HG03135 (cell line): ENCODE data around the gene ADAM12.
"Not testable (repeated sequence)": the region's sequence is repeated elsewhere in the genome, so short reads cannot be mapped to it uniquely, and the experiment has no call there.

Experiments
- ATAC-seq: cut with Tn5 transposase; IDR thresholded peaks from one replicate; pipeline ENCODE4 v1.9.1; 2021; ENCODE audit warnings: mild to moderate bottlenecking, moderate library complexity; ENCODE audit not compliant: unreplicated experiment

ADAM12 gene

DNA sequence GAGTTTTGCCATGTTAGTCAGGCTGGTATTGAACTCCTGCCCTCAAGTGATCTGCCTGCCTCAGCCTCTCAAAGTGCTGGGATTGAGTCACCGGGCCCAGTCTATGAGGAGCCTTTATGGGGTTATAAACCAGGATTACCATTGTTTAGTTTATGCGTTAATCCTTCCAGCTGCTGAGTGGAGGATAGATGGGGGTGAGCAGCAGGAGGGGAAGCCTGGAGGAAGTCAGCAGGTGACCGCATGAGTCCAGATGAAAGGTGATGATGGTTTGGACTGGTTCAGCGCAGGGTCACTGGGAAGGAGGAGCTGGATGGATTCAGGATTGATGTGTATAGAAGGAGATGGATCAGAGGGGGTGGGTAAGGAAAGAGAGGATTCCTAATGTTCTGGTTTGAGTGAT, 197.1 kb downstream of the ADAM12 start:
- no peak for ATAC-seq

DNA sequence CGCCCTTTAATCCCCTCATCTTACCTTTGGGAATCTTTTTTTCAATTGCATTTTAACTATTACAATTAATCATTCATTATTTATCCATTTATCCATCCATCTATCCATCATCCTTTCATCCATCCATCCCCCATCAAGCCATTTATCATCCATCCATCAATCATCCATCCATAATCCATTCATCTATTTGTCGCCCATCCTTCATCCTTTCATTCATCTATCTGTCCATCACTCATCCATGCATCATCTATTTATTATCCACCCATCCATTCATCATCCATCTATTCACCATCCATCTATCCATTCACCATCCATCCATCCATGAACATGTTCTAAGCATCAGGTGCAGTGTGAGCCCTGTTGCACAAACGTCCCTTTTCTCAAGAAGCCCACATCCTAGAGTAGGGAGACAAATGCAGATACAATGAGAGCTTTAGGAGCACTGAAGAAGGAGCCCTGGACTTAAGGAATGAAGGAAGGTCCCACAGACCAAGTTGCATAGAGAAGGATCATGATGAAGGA, 199.5 kb downstream of the ADAM12 start:
- no peak for ATAC-seq

DNA sequence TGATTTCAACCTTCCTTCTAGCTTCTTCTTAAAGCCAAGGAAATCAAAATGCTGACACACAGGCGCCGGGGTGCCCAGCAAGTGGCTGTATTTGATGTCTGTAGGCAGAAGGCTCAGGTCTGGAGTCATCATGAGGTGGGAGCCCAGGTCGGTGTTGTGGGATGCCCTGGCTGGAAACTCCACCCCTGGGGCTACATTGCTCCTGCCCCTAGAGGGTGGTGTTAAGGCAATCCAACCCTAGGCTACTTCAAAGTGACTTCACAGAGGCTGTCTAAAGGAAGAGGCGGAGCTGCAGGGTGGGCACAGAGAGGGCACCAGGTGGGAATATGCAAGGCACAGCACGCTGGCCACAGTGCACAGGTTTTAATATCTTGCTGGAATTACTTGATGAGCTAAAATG, 200.9 kb downstream of the ADAM12 start:
- ATAC-seq, result no peak

DNA sequence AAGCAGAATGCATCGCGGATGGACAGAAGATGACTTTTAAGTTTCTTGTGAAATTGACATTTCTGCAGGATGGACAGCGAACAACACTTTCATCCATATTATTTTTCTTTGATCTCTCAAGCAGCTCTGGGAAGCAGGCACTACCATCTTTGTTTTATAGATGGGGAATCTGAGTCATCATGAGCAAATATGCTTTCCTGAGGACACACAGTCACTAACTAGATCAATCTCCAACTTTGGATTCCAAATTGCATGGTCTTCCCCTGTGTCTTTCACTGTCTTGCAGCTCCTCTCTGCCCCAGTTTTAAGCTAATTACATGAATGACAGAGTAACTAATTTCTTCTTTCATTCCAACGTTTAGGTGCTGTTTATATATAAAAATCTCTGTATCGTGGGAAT, 201.5 kb downstream of the ADAM12 start:
- no peak for ATAC-seq

DNA sequence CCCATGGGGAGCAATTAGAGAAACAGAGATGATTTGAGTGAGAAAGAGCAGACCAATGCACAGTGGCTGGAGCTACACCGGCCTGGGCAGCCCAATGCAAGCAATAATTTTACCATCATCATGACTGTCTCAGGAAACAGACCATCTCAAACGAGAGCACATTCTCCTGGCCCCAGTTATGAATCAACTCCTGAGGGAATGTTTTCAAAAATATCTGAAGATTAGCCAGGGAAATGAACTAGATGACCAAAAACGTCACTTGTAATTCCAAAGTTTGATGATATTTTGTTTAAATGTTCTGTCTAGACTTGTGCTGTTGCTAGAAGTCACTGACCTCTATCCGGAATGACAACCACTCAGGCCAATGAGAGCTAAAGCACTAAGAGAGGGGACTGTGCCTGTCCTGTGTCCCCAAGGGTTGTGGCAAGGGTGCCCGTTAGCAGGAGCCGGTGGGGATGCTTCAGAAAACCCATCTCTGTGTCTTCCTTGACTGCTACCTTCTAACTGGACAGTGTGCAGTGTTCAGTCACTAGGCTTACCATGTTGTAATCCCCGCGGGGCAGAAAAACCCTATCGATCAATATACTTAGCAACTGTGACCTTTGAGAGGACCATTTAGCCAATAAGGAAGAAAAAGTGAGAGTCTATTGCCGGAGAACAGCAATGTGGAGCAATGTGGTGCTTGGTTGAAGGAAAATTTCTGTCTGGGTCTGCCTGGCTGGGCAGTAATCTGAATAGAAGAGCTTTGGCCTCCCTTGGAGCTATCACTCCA, 202.4 kb downstream of the ADAM12 start:
- ATAC-seq, result no peak

DNA sequence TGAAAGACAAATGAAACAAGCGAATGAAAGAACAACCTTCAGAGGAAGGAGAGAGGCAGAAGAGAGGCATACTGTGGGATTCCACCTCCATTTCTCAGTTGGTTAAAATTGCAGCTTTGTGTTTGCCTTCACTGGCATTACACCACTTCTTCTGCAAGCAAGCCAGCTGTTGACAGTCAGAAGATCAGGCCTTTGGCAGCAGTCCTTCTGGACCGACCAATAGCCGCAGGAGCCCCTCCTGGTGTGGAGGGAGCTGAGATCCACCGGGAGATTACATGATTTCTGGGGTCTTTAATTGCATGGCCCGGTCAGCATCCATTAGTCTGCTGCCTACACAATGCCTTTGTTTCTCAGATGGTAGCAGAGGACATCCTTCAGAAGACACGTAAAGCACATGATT, 206.7 kb downstream of the ADAM12 start:
- ATAC-seq, result no peak

DNA sequence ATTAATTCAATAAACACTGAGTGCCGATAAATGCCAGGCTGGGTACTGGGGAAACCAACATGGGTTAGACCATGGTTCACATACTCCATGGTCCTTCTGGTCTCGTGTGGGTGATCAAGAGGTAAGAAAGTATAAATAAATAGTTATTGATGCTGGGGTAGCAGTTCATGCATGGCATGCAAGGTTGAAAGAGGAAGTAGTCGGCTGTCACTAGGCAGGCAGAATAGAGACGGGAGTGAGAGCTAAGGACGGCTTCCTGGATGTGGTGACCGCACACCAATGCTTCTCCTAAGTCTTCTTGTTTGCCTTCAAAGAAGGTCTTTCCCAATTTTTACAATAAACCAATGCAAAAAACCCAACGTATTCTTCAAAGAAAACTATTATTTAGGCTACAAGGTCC, 208.6 kb downstream of the ADAM12 start:
- peak; percentile 54 for ATAC-seq

DNA sequence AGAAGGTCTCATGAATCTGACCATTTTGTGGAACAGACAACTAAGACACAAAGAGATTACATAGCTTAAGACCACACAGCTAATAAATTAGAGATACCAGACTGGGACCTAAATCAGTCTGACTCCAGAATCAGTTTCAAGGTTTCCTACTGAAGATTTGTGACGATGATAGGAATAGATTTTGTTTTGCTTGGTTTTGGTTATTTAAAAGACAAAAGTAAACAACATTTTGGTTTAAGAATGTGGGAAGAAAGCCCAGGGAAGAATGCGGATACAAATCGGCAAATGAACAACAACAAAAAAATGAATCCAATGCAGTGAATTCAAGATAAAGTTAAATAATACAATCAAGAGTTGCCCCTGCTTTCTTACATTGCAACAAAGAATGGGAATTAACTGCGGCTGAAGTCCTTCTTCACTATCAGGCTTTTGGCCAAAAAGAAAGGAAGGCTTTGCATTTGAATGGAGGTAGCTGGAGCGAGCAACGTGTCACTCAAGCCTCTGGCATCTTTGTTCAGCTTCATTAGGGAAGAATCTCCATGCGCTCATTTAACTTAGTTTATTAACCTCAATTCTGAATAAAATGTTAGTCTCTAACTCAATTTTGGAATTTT, 210.8 kb downstream of the ADAM12 start:
- ATAC-seq, result no peak

DNA sequence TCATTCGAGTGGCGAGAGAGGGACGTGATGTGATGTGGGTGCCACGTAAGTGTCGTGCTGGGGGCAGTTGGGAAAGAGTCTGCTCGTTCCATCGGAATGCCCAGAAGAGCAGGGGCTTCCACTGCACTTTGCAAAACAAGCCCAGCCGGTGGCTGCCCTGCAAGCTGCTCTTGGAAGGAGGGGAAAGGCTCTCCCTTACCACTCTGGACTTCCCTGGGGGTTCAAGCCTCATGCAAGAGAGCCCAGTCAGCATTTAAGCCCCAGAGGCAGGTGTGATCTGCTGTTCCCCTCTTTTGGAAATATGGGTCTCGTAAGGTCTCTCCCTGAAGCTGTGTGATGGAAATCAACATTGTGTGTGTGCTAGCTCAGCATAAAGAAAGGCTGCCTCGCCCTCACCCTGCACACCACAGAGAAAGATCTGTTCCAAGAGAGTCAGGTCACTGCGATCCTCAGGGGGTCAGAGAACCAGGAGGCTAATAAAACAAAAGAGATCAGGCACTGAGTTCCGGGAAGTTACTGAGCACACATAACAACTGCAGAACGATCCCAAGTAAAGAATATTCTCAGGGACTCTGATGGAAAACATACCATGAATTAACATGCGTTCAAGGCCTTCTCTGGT, 212.5 kb downstream of the ADAM12 start:
- ATAC-seq, result no peak

DNA sequence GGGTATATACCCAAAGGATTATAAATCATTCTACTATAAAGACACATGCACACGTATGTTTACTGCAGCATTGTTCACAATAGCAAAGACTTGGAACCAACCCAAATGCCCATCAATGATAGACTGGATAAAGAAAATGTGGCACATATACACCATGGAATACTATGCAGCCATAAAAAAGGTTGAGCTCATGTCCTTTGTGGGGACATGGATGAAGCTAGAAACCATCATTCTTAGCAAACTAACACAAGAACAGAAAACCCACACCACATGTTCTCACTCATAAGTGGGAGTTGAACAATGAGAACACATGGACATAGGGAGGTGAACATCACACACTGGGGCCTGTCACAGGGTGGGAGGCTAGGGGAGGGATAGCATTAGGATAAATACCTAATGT, 215.5 kb downstream of the ADAM12 start:
- not testable (repeated sequence) for ATAC-seq

DNA sequence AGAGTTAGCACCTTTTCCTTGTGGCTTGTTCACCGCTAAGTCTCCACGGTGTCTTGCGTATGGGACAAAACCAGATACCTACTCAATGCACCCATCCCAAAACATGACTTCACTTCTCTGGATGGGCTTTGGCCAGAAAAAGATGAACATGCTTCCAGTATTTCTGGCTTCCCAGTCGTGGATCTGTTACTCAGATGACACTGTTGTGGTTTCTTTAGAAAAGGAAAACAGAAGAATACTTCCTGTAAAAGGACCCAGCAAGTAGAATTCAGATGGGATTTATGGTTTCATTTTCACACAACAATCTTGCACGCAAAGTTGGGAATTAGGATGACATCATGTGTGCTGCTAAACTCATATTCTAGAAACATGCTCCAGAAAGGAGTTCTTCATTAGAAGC, 216.7 kb downstream of the ADAM12 start:
- ATAC-seq, result no peak

DNA sequence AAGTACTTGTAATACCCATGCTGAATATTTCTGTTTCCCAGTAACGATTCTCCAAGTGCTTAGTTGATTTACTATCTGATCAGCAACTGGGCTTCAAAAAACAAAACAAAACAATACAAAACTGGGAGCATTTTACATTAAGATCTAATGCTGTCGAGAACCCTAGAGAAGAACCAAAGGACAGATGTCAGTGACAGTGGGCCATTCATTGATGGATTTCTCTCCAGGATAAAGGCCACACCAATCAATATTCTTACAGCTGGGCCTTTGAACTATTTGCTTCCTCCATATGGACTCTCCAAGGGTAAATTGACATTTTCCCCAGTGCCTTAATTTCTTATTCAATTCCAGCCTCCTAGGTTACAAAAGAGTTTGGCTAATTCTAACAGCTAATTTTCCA, 217.5 kb downstream of the ADAM12 start:
- ATAC-seq, result no peak

DNA sequence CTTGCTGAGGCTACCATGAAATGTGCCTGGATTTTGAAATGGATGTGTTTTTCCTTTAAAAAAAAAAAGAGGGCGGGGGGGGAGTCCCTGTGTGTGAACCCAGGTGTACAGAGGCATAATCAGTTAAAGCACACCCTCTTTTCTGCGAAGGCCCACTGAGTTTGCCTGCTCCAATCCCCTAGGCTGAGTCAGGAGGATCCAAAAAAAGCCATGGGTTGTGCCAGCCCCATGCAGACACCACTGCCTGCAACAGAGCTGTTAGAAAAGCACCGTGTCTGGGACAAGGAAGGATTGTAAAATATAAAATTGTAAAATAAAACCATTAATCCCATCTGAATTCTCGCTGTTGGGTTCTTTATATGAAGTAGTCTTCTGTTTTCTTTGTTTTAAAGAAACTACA, 217.9 kb downstream of the ADAM12 start:
- no peak for ATAC-seq

DNA sequence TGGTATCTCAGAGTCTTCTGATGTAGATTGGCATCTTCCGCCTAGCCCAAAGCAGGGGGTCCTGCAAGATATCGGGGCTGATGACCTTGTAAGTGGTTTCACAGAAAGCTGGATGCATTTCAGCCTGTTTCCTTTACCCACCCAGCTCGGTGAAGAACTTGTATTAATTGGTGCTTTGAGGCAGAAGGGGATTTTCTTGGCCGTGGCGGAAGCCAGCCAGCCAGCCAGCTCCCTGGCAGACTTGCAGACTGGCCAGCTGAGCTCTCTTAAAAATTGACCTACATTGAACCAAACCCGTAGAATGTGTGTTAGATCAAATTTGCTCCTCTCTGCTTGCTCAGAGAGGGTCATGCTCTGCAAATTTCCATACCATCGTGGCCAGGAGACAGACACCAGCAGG, 218.4 kb downstream of the ADAM12 start:
- no peak for ATAC-seq

DNA sequence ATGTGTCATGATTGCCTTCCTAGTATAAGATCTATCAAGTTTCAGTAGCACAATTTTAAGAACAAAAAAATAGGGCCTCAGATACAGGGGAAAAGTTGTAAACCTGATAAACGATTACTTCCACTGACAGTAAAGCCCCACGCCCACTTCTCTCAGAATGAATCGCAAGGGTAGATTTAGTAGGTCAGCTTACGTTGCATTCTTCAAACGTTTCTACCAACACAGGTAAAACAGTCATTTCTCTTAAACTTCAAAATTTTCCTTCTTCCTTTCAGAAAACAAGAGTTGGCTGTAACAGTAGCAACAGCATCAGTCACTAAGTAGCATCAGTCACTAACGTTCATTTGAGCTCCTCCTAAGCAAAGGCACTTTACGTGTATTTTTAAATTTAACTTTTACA, 221.5 kb downstream of the ADAM12 start:
- ATAC-seq, result no peak

DNA sequence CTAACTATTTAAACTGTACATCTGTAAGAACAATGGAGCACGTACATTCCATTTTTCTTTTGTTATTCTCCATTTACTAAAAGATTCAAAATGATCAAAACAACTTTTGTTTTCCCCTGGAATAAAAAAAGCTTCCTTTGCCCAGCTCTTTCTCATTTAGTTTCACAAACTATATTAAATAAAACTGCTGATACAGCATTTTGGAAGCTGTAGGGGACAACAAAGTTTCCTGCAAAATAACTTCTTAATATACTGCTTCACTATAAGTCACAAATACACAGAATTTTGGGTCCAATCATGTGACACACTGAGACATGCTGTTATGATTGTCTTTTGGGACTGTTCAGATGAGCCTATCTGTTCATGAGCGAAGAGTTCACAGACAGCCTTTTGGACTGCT, 222.4 kb downstream of the ADAM12 start:
- no peak for ATAC-seq

DNA sequence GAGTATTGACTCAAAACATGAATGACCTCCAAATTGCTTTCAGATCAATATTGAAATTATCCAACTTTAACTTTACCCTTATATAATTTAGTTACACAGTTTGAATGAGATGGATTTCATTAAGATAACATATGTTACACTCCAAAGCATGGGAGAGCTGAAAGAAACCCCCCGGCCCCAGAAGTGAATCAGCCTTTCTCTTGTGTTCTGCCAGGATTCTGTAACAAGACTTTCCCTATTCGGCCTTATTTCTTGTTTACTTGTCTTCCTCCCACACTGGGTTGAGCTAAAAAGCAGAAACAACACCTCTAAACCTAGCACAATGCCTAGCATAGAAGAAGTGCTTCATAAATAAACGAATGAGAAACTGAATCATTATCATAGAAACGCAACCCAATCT, 224.8 kb downstream of the ADAM12 start:
- no peak for ATAC-seq

DNA sequence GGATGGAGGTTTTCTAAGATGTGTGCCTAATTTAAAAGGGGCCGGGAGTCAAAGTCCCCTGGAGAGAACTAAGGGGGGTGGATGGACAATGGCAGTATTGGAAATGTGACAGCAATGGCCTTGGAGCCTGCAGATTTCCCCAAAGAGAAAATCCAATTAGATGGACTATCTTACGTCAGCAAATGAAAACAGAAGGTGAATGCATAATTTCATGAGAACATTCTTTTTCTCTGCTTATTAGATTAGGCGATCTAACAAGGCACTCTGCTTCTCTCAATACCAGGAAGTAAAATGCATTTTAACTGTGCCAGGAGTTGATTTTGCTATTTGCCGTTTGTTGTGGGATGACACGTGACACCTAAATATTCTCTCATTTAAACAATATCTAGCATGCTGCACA, 226.6 kb downstream of the ADAM12 start:
- ATAC-seq, result no peak

DNA sequence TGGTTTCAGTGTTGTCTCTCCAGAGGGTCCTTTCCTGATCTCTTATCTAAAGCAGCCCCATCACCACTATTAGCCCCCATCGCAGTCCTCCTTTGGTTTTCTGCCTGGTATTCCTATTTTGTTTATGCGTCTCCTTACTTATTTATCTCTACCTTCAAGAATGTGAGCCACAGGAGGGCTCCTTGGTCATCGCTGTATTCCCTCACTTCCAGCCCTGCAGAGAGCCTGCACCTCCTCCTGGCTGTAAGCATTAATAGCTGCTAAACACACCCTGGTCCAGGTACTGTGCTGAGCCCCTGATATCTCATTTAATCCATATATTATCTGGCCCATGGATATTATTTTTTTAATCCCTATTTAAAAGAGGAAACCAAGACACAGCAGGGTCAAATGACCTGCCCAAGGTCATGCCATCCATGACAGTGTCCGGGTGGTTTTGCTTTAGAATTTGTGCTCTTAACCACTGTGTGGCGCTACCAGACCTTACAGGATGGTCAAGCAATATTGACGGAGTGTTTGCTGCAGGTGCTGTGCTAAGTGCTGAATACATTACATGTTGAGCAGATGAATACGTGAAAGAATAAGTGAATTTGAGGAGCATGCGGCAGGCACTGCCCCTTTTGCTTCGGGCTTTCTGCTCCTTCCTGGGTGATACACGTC, 227.2 kb downstream of the ADAM12 start:
- no peak for ATAC-seq

DNA sequence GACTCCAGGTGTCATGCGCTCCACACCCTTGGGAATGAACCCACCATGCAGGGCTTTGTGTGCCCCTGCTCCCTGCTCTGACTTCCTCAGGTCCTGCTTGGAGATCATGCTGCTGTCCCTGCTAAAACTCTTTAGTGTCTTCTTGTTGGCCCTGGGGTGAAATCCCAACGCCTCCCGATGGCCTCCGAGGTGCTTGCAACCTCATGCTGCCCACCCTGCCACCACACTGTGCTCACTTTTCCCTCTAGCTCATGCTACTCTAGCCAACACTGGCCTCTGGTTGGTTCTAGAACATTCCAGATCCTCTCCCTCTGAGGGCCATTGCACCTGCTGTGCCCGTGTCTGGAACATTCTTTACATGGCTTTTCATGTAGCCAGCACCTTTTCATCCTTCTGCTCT, 227.7 kb downstream of the ADAM12 start:
- no peak for ATAC-seq

DNA sequence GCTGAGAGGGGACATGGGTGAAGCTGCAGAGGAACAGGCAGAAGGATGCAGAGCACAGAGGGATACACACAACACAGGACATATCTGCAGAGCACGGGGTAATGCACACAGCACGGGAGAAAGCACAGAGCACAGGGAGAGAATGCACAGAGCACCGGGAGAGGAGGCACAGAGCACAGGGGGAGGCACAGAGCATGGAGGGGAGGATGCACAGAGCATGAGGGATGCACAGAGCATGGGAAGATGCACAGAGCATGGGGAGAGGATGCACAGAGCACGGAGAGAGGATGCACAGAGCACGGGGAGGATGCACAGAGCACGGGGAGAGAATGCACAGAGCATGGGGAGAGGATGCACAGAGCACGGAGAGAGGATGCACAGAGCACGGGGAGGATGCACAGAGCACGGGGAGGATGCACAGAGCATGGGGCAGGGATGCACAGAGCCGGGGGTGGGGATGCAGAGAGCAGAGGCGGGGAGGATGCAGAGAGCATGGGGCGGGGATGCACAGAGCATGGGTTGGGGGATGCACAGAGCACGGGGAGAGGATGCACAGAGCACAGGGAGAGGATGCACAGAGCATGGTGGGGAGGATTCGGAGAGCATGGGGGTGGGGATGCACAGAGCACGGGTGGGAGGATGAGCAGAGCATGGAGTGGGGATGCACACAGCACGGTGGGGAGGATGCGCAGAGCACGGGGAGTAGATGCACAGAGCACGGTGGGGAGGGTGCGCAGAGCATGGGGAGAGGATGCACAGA, 230.0 kb downstream of the ADAM12 start:
- no peak for ATAC-seq
